WTC11 (cell line): ENCODE data around the gene RGS6.

ENCODE experiments used
- GRHL2 ChIP-seq: fragments of 250-450 bp; sonication (Bioruptor Pico); IDR thresholded peaks from 2 replicates; pipeline ENCODE4 v1.8.0; 2022; ENCODE audit warnings: mild to moderate bottlenecking, moderate library complexity; ENCODE audit not compliant: insufficient replicate concordance, severe bottlenecking
- NFE2L1 ChIP-seq: sonication (generic); formaldehyde crosslinking; IDR thresholded peaks from 2 replicates; pipeline ENCODE4 v1.8.1; 2023; ENCODE audit warnings: missing genetic modification reagents
- RELA ChIP-seq: sonication (generic); formaldehyde crosslinking; IDR thresholded peaks from 2 replicates; pipeline ENCODE4 v1.8.1; 2022; ENCODE audit warnings: missing genetic modification reagents, mild to moderate bottlenecking, borderline replicate concordance
- TCF7 ChIP-seq: sonication (generic); formaldehyde crosslinking; IDR thresholded peaks from 2 replicates; pipeline ENCODE4 v1.8.0; 2022; ENCODE audit warnings: mild to moderate bottlenecking, low read depth, missing genetic modification reagents, moderate library complexity
- TF ChIP-seq, protein P1 (sequence below): fragments of 200-600 bp; IDR thresholded peaks from 2 replicates; pipeline ENCODE4 v1.8.0; 2022; ENCODE audit warnings: antibody characterized with exemption
- TF ChIP-seq, protein P2 (sequence below): sonication (generic); formaldehyde crosslinking; IDR thresholded peaks from 2 replicates; pipeline ENCODE4 v1.8.1; 2023; ENCODE audit warnings: mild to moderate bottlenecking, moderate library complexity, missing genetic modification reagents
- TF ChIP-seq, protein P3 (sequence below): sonication (generic); formaldehyde crosslinking; IDR thresholded peaks from 2 replicates; pipeline ENCODE4 v1.8.1; 2022; ENCODE audit warnings: missing genetic modification reagents, borderline replicate concordance
- TF ChIP-seq, protein P4 (sequence below): sonication (generic); formaldehyde crosslinking; IDR thresholded peaks from 2 replicates; pipeline ENCODE4 v1.8.1; 2022; ENCODE audit warnings: low read depth, mild to moderate bottlenecking, moderate library complexity, missing genetic modification reagents, borderline replicate concordance

DNA sequence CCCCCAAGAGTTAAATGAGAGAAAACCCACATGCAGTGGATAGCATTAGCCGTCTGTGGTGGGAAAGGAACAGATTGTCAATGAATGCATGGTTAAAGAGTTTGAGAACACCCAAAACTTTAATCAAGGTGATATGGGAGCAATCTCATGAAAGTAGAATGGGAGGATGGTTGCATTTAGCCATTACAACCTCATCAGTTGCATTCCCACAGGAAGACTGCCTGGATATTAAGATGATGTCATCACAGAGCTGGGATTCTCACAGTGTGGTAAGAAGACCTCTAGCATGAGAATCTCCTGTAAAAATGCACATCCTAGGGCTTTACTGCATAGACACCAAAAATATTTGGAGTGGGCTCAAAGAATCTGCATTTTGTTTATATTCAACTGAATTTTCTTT lies 284.9 kb downstream of the RGS6 start:
- TF ChIP-seq NFE2L1 (CRISPR knock-in tag) (no peak), TCF7 (CRISPR knock-in tag) (no peak), RELA (CRISPR knock-in tag) (no peak), GRHL2 (CRISPR knock-in tag) (no peak)
- TF ChIP-seq, protein P1, sequence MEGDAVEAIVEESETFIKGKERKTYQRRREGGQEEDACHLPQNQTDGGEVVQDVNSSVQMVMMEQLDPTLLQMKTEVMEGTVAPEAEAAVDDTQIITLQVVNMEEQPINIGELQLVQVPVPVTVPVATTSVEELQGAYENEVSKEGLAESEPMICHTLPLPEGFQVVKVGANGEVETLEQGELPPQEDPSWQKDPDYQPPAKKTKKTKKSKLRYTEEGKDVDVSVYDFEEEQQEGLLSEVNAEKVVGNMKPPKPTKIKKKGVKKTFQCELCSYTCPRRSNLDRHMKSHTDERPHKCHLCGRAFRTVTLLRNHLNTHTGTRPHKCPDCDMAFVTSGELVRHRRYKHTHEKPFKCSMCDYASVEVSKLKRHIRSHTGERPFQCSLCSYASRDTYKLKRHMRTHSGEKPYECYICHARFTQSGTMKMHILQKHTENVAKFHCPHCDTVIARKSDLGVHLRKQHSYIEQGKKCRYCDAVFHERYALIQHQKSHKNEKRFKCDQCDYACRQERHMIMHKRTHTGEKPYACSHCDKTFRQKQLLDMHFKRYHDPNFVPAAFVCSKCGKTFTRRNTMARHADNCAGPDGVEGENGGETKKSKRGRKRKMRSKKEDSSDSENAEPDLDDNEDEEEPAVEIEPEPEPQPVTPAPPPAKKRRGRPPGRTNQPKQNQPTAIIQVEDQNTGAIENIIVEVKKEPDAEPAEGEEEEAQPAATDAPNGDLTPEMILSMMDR, result no peak
- TF ChIP-seq, protein P2, sequence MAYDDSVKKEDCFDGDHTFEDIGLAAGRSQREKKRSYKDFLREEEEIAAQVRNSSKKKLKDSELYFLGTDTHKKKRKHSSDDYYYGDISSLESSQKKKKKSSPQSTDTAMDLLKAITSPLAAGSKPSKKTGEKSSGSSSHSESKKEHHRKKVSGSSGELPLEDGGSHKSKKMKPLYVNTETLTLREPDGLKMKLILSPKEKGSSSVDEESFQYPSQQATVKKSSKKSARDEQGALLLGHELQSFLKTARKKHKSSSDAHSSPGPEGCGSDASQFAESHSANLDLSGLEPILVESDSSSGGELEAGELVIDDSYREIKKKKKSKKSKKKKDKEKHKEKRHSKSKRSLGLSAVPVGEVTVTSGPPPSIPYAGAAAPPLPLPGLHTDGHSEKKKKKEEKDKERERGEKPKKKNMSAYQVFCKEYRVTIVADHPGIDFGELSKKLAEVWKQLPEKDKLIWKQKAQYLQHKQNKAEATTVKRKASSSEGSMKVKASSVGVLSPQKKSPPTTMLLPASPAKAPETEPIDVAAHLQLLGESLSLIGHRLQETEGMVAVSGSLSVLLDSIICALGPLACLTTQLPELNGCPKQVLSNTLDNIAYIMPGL (CRISPR knock-in tag), result no peak
- TF ChIP-seq, protein P3, sequence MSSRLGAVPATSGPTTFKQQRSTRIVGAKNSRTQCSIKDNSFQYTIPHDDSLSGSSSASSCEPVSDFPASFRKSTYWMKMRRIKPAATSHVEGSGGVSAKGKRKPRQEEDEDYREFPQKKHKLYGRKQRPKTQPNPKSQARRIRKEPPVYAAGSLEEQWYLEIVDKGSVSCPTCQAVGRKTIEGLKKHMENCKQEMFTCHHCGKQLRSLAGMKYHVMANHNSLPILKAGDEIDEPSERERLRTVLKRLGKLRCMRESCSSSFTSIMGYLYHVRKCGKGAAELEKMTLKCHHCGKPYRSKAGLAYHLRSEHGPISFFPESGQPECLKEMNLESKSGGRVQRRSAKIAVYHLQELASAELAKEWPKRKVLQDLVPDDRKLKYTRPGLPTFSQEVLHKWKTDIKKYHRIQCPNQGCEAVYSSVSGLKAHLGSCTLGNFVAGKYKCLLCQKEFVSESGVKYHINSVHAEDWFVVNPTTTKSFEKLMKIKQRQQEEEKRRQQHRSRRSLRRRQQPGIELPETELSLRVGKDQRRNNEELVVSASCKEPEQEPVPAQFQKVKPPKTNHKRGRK (CRISPR knock-in tag), result no peak
- TF ChIP-seq, protein P4, sequence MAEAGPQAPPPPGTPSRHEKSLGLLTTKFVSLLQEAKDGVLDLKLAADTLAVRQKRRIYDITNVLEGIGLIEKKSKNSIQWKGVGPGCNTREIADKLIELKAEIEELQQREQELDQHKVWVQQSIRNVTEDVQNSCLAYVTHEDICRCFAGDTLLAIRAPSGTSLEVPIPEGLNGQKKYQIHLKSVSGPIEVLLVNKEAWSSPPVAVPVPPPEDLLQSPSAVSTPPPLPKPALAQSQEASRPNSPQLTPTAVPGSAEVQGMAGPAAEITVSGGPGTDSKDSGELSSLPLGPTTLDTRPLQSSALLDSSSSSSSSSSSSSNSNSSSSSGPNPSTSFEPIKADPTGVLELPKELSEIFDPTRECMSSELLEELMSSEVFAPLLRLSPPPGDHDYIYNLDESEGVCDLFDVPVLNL (CRISPR knock-in tag), result no peak
